HG03521 (cell line): ENCODE data around the gene UBE2E1.
"Not testable (repeated sequence)": the region's sequence is repeated elsewhere in the genome, so short reads cannot be mapped to it uniquely, and the experiment has no call there.

Experiments used
- ATAC-seq: cut with Tn5 transposase; IDR thresholded peaks from one replicate; pipeline ENCODE4 v1.9.1; 2021; ENCODE audit warnings: mild to moderate bottlenecking, moderate library complexity; ENCODE audit not compliant: unreplicated experiment

UBE2E1 gene

GRCh38 chr3:23875113-23875725, 69.5 kb downstream of the UBE2E1 start:
- no peak for ATAC-seq

- ATAC-seq = no peak
Measured at GRCh38 chr3:23876923-23877322, 71.2 kb downstream of the UBE2E1 start.

DNA sequence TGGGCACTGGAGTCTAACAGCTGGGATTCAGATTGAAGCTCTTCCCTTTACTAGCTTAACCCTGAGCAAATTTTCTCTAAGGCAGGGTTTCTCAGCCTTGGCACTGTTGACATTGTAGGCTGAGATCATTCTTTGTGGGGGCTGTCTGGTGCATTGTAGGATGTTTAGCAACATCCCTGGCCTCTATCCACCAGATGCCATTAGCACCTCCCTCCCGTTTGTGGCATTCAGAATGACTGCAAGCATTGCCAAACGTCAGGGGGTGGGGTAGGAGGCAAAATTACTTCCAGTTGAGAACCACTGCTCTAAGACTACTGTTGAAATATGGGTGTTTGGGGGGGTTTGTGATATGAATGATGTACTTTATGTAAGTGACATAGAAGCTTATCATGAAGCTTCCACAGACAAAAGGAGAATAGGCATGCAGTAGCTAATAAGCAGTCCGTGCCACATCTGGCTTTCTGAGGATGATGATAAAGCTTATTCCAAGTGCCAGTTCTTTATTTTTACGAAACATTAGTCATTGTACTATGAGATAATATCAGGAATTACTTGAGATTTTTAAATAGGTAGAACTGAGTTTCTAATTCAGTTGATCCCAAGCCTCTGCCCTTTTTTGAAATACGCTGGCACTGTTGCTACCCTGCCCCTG, 71.7 kb downstream of the UBE2E1 start:
- no peak for ATAC-seq

- ATAC-seq = no peak
Measured at GRCh38 chr3:23879485-23879884, 73.7 kb downstream of the UBE2E1 start.

GRCh38 chr3:23880703-23881339, 75.1 kb downstream of the UBE2E1 start:
- no peak for ATAC-seq

- ATAC-seq = not testable (repeated sequence)
Measured at GRCh38 chr3:23881993-23882392, 76.2 kb downstream of the UBE2E1 start.

DNA sequence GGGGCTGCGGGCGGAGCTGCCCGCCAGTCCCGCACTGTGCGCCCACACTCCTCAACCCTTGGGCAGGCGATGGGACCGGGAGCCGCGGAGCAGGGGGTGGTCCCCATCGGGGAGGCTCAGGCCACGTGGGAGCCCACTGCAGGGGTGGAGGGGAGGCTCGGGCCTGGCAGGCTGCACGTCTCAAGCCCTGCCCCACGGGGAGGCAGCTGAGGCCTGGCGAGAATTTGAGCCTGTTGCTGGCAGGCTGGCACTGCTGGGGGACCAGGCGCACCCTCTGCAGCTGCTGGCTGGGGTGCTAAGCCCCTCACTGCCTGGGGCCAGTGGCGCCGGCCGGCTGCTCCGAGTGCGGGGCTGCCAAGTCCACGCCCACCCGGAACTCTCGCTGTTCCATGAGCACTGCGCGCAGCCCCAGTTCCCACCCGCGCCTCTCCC, 76.7 kb downstream of the UBE2E1 start:
- no peak for ATAC-seq

DNA sequence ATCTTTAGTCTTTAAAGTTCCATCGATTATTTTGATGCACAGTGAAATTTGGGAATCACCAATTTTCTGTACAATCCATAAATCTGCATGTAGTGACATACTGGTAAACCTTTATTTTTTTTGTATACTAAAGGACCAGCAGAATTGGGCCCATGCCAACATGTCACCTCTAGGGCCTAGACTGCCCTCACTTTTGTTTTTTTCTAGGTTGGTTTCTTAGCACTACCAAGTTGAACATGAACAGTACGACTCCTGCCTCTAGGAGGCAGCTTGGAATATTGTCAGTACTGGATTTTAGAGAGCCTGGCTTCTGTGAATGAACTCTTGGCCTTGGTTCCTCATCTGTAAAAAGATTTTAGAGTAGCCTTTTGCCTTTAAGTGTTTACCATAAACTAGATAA, 78.7 kb downstream of the UBE2E1 start:
- no peak for ATAC-seq

DNA sequence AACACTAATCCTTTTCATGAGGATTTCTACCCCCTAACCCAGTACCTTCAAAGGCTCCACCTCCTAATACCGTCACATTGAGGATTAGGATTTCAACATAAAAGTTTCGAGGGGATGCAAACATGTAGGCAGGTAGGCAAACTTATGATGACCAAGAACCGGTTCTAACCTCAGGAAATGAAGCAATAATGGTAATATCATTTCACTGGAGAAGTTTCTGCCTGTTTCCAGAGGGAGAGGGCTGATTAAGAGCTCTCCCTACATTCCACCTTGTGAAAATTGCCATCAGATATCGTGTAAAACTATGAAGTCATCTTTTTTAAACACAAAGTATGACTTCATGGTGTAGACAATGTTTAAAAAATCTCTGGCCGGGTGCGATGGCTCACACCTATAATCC, 79.5 kb downstream of the UBE2E1 start:
- no peak for ATAC-seq

DNA sequence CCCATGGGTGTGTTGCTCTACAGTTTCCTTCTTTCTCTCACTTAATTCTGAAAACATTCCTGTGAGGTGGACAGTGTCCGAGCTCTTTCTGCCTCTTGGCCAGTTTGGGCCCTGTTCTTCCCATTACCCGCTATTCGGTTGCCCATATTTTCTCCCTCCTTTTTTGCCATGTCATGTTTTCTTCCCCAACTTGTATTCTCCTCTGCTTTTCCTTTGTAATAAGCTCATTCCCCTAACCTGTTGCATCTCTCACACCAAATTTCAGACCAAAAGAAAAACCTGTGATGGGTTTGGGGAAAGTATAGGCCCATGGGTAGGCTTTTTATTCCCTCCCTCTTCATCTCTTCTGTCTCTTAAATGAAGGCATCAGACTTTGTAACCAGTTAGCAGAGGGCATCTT, 80.6 kb downstream of the UBE2E1 start:
- ATAC-seq = no peak

DNA sequence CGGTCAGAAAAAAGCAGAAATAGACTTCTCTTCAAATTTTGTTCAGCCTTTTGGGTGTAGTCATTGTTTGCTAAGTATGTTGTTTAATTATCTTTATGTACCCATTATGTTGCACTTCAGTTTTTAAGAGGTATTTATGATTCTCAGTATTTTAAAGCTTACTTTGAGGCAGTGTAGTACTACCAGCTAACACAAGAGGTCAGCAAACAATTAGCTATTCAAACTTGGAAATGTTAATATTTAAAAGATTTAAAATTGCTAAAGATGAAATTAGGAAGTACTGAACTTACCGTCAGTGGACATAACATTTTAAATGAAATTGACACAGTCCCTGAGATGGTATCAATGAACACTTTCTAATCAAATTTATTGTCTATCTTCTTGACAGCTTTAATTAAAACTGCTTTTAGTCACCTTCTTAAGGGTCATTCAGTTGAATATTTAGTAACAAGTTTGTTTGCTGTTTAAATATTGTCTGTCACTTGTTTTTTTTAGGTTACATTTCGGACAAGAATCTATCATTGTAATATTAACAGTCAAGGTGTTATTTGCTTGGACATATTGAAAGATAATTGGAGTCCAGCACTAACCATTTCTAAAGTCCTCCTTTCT, 83.0 kb downstream of the UBE2E1 start:
- no peak for ATAC-seq

DNA sequence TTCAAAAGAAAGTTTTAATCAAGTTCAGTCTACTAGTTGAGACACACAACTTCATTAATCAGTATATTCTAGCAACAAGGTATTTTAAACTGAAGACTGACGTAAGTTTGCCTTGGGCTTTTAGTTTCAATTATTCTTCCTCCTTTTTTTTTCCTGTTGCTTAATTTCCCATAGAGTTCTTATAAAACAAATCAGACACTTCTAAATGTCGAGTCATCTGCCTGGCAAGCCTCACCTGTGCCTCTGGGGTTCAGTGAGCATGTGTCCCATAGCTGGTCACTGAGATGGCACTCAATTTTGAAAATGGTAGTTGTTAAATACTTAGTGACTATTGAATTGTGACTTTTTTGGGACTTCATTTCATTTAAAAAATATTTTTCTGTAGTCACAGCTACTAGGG, 83.6 kb downstream of the UBE2E1 start:
- no peak for ATAC-seq

DNA sequence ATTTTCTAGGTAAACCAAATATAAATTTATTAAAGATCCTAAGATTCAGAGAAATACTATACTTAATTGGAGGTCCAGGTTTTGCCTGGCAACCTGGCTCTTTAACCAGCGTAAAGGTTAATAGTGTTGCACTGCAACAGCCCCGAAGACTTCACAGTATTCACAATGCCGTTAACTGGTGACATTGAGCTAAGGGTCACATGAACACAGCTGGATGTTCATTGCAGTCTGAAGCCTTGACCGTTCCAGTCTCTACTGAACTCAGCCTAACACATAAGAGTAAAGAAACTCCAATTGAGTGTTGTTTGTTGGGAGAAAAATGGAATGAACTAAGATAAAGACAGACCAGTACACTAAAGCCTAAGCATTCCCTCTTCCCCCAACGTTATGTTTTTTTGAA, 84.2 kb downstream of the UBE2E1 start:
- ATAC-seq = no peak

GRCh38 chr3:23894254-23895061, 88.7 kb downstream of the UBE2E1 start:
- ATAC-seq = no peak

DNA sequence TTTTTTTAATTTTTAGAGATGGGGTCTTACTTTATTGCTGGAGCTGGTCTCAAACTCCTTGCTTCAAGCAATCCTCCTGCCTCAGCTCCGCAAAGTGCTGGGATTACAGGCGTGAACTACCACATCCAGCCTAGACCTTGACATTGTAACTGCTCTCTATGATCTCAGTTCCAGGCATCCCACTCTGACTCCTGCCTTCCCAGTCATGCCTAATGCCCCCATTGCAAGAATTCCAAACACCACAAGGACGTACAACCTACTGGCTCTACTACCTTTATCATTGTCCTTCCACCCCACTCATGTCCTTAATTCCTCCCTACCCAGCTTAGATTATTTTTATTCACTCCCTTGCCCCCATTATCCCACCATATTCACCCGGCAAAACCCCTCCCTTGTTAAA, 89.4 kb downstream of the UBE2E1 start:
- ATAC-seq = no peak

DNA sequence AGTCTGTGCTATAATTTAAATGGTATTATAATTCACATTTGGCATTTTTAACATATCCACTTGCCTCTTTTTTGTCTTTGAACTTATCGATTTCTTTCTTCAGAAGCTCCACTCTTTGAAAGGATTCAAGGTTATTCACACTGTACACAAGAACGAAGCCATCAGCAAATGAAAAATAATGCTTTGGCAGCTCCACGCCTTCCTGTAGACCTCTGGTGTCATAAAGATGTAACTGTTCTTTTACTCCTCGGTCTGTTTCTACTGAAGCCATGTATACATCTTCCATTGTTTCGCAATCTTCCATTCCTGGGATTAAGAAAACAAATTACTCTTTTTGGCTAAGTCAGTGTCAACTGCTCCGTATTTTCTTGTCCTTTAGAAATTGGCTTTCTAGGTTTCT, 95.0 kb downstream of the UBE2E1 start:
- no peak for ATAC-seq

DNA sequence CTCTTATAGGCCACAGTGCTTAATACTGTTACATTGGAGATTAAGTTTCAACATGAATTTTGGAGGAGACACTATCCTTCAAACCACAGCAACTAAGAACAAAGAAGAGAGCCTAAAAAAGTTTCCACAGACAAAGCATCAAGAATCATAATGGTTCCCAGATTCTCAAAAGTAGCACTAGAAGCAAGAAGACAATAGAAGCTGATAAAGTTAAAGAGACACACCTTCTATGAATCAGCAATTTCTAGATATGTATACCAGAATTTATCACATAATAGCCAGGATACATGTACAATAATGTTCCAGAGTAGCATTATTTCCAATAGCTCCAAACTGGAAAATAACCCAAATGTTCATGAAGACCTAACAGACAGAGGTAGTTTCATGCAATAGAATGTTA, 98.8 kb downstream of the UBE2E1 start:
- ATAC-seq = no peak

DNA sequence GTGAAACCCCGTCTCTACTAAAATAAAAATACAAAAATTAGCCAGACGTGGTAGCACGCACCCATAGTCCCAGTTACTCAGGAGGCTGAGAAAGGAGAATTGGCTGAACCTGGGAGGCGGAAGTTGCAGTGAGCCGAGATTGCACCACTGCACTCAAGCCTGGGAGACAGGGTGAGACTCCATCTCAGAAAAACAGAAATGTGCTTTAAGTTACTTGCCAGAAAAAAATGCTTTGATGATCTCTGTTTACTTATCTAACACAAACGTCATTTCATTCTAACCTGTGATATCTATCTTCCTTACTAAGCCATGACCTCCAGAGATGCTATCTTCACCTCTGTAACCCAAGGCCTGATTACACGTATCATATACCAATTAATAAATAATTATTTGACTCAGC, 103.6 kb downstream of the UBE2E1 start:
- no peak for ATAC-seq

DNA sequence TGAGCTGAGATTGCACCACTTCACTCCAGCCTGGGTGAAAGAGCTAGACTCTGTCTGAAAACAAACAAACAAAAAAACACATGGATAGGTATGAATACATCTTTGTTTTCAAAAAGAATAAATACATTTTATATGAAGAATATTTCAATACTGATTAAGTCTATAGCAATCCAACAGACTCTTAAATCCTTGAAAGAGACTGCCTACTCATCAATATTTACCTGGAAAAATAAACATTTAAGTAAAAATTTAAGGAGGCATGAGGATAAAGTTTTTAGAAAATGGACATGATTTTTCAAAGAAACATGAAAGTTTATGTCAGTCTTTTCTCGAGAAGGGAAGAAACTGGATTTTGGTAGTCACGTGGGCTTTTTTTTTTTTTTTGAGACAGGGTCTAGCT, 105.6 kb downstream of the UBE2E1 start:
- ATAC-seq = no peak

DNA sequence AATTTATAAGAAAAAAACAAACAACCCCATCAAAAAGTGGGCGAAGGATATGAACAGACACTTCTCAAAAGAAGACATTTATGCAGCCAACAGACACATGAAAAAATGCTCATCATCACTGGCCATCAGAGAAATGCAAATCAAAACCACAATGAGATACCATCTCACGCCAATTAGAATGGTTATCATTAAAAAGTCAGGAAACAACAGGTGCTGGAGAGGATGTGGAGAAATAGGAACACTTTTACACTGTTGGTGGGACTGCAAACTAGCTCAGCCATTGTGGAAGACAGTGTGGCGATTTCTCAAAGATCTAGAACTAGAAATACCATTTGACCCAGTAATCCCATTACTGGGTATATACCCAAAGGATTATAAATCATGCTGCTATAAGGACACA, 106.6 kb downstream of the UBE2E1 start:
- not testable (repeated sequence) for ATAC-seq

- ATAC-seq = no peak
Measured at GRCh38 chr3:23913182-23913581, 107.4 kb downstream of the UBE2E1 start.
